C1 segment of cervical spinal cord (tissue), 14 donors: ENCODE data around the gene CSNK2A1.

Source experiments
- DNase-seq, 14 donors: peaks; one replicate each; lab custom pipeline; 2025; lab: John Stamatoyannopoulos, UW

The CSNK2A1 gene

DNA sequence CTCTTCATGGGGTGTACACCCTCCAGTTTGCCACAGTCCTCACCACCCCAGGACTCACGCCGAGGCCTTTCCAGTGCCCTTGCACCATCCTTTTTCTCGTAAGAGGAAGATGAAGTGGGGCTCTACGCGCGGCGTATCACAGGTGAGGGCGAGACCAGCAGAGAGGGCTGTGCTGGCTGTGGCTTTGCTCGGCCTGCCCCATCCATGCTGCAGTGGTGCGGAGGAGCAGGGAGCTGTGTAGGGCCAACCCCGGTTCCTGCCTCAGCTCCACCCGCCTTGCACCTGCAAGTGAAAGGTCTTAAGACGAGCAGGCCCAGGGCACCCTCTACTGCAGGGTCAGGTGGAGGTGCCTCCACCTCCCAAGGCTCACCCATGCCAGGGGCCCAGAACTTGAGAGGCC is 111.4 kb downstream of the CSNK2A1 start:
- no peak for DNase-seq

DNA sequence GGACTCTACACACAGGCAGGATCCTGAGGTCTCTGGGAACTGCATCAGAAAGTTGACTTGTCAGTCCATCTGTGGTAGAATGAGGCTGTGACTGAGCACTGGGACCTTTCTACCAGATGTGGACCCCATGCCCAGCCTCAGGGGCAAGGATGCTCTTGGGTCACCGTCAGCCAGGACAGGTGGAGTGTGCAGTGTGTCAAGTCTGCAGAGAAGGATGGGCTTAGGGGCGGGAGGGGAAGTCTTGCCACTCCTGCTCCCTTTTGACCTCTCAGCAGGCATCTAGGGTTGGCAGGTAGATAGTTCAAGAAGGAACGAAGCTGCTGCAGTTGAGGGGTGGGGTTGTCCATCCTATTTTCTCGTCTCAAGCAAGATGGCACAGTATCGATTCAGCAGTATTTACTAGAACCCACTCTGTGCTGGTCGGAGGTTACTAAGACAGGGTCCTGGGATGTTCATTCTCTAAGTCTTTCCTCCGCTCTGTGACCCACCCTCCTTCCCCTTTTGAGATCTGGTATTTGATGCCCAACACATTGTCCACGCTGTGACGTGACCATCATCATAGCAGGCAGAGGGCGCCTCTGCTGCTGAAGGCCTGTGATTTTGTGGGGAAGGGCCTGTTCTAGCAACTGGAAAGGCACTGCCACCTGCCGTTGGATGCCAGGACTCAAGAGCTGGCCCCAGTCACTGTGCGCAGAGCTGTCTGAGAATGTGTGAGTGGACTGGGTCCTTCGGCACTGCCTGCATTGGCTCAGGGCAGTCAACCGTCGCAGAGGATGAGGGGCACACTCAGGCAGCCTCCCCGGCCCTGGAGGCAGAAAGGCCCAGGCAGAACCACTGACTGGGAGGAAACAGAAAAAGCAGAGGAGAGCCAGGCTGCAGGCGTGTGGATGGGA is 112.3 kb downstream of the CSNK2A1 start:
- peak in 13 of 14 donors; percentile 14 to 68 (median 42) for DNase-seq

DNA sequence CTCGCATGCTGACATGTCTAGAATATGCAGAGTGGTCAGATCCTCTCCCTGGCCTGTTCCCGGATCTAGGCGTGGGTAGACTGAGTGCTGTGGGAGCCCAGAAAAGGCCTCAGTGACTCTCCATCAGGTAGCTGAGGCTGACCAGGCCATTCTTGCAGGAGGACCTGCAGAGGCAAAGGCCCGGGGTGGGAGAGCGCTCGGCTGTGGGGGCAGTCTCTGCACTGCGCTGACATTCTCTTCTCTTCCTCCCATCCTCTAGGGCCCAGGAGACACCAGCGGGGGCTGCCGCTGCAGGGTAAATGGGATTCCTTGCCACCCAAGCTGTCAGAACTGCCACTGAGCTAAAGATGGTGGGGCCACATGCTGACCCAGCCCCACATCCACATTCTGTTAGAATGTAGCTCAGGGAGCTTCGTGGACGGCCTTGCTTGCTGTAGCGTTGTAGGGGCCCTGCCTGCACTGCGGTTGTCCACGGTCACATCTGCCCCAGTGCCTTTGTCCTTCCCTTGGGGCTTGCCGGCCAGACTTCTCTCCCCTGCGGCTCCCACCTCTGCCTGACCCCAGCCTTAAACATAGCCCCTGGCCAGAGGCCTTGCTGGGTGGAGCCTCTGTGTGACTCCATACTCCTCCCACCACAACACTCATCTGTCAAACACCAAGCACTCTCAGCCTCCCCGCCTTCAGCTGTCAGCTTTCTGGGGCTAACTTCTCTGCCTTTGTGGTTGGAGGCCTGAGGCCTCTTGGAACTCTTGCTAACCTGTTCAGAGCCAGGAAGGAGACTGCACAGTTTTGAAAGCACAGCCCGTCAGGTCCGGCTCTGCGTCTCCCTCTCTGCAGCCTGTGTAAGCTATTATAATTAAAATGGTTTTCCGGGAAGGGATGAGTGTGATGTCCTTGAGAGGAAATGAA is 113.2 kb downstream of the CSNK2A1 start:
- no peak for DNase-seq

DNA sequence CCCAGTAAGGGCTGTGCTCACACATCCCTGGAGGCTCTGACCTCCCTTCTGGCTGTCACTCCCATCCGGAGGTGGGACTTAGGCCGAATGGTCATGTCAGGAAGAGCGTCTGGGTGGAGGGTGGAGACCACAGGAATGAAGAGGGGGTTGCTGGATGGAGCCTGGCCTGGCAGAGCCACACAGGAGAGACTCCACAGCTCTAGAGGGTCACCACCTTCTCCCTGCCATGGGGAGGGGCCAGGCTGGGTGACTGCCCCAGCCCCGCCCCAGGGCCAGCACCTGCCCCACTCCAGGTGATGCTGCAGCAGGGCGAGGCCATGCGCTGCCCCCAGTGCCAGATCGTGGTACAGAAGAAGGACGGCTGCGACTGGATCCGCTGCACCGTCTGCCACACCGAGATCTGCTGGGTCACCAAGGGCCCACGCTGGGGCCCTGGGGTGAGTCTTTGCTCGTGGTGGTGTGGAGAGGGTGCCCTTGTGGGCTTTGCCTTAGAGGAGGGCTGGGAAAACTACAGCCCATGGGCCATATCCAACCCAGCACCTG is 114.9 kb downstream of the CSNK2A1 start:
- DNase-seq = no peak

DNA sequence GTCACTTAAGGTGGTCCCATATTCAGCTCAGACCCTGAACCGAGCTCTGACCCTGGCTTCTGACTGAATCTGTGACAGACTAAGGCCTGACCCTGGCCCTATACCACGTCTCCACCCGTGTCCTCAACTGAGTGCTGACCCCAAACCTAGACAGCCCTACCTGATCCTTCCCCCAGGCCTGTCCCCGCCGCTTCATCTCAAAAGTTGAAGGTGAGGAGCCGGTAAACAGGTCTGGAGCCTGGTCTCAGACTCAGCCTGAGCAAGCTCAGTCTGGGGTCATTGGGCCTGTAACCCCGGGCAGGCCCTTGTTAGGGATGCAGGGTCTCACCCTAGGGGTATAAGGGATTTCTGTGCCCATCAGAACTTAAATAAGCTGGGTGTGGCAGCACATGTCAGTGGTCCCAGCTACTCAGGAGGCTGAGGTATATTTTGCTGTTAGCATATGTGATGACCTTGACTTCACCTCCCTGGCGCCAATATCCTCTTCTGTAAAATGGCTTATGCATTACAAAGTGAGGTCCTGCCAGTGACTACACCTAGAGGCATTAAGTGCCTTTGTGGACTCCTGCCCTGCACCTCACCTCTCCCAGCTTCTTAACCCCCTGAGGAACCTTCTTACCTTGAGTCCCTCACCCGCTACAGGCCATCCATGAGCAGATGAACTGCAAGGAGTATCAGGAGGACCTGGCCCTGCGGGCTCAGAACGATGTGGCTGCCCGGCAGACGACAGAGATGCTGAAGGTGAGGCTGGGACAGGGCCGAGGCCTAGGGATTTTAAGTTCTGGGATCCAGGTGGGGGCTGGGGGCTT is 115.5 kb downstream of the CSNK2A1 start:
- no peak for DNase-seq

DNA sequence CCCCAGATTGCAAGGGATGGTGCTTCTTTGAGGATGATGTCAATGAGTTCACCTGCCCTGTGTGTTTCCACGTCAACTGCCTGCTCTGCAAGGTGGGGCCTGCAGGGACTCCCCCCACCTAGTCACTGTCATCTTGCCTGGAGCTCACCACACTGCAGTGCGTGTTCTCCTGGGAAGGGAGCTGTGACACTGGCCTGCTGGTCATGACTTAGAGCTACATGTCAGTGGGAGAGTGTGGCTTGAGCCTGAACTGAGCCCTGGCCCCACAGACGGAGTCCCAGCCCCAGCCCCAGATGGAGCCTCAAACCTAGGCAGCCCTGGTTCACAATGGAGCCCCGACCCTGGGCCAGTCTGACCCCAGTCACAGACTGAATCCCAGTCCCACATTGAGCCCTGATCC is 116.2 kb downstream of the CSNK2A1 start:
- DNase-seq = no peak

DNA sequence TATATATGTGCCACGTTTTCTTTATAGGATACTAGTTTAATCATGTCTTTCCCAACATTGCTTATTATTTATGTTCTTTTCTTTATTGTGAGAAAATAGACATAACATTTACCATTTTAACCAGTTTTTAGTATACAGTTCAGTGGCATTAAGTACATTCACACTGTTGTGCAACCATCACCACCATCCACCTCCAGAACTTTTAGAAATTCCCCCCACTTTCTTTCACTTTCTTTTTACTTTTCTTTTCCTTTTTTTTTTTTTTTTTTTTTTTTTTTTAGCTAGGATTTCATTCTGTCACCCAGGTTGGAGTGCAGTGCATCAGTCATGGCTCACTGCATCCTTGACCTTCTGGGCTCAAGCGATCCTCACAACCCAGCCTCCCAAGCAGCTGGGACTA is 117.0 kb downstream of the CSNK2A1 start:
- DNase-seq = no peak
